Ishikawa (cell line): ENCODE data around the gene NOM1.

Source experiments
- CEBPB ChIP-seq: IDR thresholded peaks from 2 replicates; pipeline ENCODE4 v1.6.1; 2012
- CREB1 ChIP-seq: IDR thresholded peaks from 2 replicates; pipeline ENCODE4 v1.6.1; 2012; ENCODE audit warnings: low read depth
- EGR1 ChIP-seq: IDR thresholded peaks from 2 replicates; pipeline ENCODE4 v1.6.1; 2012
- EP300 ChIP-seq: IDR thresholded peaks from 2 replicates; pipeline ENCODE4 v1.6.1; 2012; ENCODE audit warnings: borderline replicate concordance
- FOXM1 ChIP-seq: IDR thresholded peaks from 2 replicates; pipeline ENCODE4 v1.6.1; 2012; ENCODE audit warnings: low read depth, borderline replicate concordance
- MAX ChIP-seq: IDR thresholded peaks from 2 replicates; pipeline ENCODE4 v1.6.1; 2012
- NFIC ChIP-seq: IDR thresholded peaks from 2 replicates; pipeline ENCODE4 v1.6.1; 2012
- RAD21 ChIP-seq: IDR thresholded peaks from 2 replicates; pipeline ENCODE4 v1.6.1; 2012; ENCODE audit warnings: low read depth
- TAF1 ChIP-seq: IDR thresholded peaks from 2 replicates; pipeline ENCODE4 v1.6.1; 2012; ENCODE audit warnings: low read depth, mild to moderate bottlenecking
- TCF12 ChIP-seq: IDR thresholded peaks from 2 replicates; pipeline ENCODE4 v1.6.1; 2012; ENCODE audit warnings: low read depth
- TEAD4 ChIP-seq: IDR thresholded peaks from 2 replicates; pipeline ENCODE4 v1.6.1; 2012
- YY1 ChIP-seq: IDR thresholded peaks from 2 replicates; pipeline ENCODE4 v1.6.1; 2012; ENCODE audit warnings: low read depth
- ZBTB7A ChIP-seq: IDR thresholded peaks from 2 replicates; pipeline ENCODE4 v1.6.1; 2012; ENCODE audit warnings: low read depth
- TF ChIP-seq, protein P1 (sequence below): IDR thresholded peaks from 2 replicates; pipeline ENCODE4 v1.6.1; 2012
- TF ChIP-seq, protein P2 (sequence below): IDR thresholded peaks from 2 replicates; pipeline ENCODE4 v1.6.1; 2012; ENCODE audit warnings: low read depth, mild to moderate bottlenecking

NOM1 gene

GRCh38 chr7:156927571-156928405 is 21.7 kb upstream of the NOM1 start:
- TF ChIP-seq TAF1 (no peak), MAX (no peak), TEAD4 (no peak), CEBPB (no peak), RAD21 (no peak), ZBTB7A (no peak), EP300 (no peak), NFIC (no peak), TCF12 (no peak), CREB1 (no peak), YY1 (no peak), FOXM1 (no peak)
- TF ChIP-seq, protein P1, sequence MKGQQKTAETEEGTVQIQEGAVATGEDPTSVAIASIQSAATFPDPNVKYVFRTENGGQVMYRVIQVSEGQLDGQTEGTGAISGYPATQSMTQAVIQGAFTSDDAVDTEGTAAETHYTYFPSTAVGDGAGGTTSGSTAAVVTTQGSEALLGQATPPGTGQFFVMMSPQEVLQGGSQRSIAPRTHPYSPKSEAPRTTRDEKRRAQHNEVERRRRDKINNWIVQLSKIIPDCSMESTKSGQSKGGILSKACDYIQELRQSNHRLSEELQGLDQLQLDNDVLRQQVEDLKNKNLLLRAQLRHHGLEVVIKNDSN = no peak
- TF ChIP-seq, protein P2, sequence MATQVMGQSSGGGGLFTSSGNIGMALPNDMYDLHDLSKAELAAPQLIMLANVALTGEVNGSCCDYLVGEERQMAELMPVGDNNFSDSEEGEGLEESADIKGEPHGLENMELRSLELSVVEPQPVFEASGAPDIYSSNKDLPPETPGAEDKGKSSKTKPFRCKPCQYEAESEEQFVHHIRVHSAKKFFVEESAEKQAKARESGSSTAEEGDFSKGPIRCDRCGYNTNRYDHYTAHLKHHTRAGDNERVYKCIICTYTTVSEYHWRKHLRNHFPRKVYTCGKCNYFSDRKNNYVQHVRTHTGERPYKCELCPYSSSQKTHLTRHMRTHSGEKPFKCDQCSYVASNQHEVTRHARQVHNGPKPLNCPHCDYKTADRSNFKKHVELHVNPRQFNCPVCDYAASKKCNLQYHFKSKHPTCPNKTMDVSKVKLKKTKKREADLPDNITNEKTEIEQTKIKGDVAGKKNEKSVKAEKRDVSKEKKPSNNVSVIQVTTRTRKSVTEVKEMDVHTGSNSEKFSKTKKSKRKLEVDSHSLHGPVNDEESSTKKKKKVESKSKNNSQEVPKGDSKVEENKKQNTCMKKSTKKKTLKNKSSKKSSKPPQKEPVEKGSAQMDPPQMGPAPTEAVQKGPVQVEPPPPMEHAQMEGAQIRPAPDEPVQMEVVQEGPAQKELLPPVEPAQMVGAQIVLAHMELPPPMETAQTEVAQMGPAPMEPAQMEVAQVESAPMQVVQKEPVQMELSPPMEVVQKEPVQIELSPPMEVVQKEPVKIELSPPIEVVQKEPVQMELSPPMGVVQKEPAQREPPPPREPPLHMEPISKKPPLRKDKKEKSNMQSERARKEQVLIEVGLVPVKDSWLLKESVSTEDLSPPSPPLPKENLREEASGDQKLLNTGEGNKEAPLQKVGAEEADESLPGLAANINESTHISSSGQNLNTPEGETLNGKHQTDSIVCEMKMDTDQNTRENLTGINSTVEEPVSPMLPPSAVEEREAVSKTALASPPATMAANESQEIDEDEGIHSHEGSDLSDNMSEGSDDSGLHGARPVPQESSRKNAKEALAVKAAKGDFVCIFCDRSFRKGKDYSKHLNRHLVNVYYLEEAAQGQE = no peak

GRCh38 chr7:156928406-156928747 is 21.1 kb upstream of the NOM1 start:
- TF ChIP-seq ZBTB7A (no peak), TAF1 (no peak), RAD21 (no peak), CEBPB (no peak), TCF12 (no peak), TEAD4 (no peak), EGR1 (no peak), CREB1 (no peak), MAX (no peak), NFIC (no peak), EP300 (no peak)
- TF ChIP-seq, protein P2 = no peak
- TF ChIP-seq, protein P1 = no peak

- no peak for TF ChIP-seq RAD21
- TF ChIP-seq ZBTB7A = no peak
- no peak for TF ChIP-seq CREB1
- TF ChIP-seq TCF12 = no peak
- TF ChIP-seq EP300 = no peak
- TF ChIP-seq MAX = no peak
Measured at GRCh38 chr7:156929789-156930539, 19.5 kb upstream of the NOM1 start.

DNA sequence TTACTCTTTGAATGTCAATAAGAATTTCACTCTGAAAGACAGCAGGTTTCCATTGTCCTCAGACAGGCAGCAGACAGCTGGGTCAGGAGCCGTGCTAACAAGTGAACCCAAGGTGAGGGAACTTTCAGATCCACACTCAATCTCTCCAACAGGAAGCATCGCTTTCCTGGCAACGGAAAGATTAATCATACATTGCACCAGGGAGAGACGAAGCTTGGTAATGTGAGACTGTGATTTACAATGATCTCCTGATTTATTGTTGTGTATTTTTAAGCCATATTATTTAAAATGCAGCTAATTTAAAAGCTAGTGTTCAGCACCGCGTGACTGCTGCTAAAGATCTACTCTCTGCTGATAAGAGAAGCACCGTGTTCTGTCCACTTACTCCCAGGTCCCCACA is 17.5 kb upstream of the NOM1 start:
- TF ChIP-seq ZBTB7A = no peak
- no peak for TF ChIP-seq MAX
- TF ChIP-seq, protein P1 = no peak
- no peak for TF ChIP-seq YY1
- TF ChIP-seq NFIC = no peak
- no peak for TF ChIP-seq FOXM1
- TF ChIP-seq, protein P2 = no peak
- TF ChIP-seq EGR1 = no peak
- no peak for TF ChIP-seq CREB1
- no peak for TF ChIP-seq CEBPB
- no peak for TF ChIP-seq EP300
